ENCODE results near the gene MOCS1.

DNA sequence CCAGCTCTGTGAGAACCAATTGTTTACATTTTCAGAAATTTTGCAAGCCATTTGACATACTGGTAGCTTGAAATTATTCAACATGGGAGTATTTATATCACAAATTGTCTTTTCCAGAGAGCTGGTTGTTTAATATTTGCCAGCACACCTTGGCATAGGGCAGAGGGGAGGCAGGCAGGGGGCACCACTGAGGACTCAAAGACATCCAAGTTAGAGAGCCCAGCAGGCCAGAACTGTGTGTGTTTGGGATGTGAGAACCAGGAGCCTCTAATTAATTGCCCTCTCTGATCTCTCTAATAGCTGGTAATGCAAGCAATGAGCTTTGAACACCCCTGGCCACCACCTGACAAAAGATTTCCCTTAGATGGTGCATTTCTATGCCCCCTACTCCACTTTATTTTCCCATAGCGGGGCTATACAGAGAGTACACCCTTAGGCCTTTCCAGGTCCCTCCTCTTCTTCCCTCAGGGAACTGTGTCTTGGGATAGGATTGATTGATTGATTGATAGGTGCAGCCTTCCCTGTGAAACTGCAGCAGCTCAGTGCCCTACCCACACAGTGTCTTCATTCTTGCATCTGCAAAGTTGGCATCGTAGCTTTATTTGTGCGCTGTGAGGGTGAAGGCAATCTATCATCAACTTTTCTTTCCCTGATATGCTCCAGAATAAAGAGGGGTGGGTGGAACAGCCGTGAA lies 29.2 kb downstream of the MOCS1 start:
- TF ChIP-seq, protein P1, sequence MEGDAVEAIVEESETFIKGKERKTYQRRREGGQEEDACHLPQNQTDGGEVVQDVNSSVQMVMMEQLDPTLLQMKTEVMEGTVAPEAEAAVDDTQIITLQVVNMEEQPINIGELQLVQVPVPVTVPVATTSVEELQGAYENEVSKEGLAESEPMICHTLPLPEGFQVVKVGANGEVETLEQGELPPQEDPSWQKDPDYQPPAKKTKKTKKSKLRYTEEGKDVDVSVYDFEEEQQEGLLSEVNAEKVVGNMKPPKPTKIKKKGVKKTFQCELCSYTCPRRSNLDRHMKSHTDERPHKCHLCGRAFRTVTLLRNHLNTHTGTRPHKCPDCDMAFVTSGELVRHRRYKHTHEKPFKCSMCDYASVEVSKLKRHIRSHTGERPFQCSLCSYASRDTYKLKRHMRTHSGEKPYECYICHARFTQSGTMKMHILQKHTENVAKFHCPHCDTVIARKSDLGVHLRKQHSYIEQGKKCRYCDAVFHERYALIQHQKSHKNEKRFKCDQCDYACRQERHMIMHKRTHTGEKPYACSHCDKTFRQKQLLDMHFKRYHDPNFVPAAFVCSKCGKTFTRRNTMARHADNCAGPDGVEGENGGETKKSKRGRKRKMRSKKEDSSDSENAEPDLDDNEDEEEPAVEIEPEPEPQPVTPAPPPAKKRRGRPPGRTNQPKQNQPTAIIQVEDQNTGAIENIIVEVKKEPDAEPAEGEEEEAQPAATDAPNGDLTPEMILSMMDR (IDR thresholded peaks at IDR 0.05; ENCODE audit: low read depth, low read length, poor library complexity, severe bottlenecking) = no peak
- TF ChIP-seq EZH2phosphoT487 (IDR thresholded peaks at IDR 0.05; ENCODE audit: borderline replicate concordance, low read length) = no peak
